K562 (cell line): ENCODE measurements around the gene FRG1. TPM values are rescaled to one million over a fixed set of nuclear protein-coding genes. Genes with fewer than 3 reads are reported as not detected.
A peak's percentile ranks its signal among the peaks of the same experiment; 100 is the strongest.

Experiments
- ADNP ChIP-seq: fragments of 200-800 bp; sonication (Bioruptor generic); IDR thresholded peaks from 2 replicates; pipeline ENCODE4 v1.6.1; 2016; ENCODE audit warnings: missing genetic modification characterization, missing compliant biosample characterization
- CBFA2T3 ChIP-seq: fragments of 450-650 bp; IDR thresholded peaks from 2 replicates; pipeline ENCODE4 v1.6.1; 2017
- CC2D1A ChIP-seq: fragments of 450-650 bp; IDR thresholded peaks from 2 replicates; pipeline ENCODE4 v1.6.1; 2017; ENCODE audit warnings: mild to moderate bottlenecking
- CHD1 ChIP-seq: fragments of 200-600 bp; sonication (generic); IDR thresholded peaks from one replicate; pipeline ENCODE4 v1.6.1; 2012; ENCODE audit warnings: mild to moderate bottlenecking, moderate library complexity, low read length, inconsistent platforms
- CXXC5 ChIP-seq: fragments of 250-450 bp; sonication (Bioruptor Pico); IDR thresholded peaks from 2 replicates; pipeline ENCODE4 v1.8.0; 2022; ENCODE audit warnings: inconsistent platforms, mild to moderate bottlenecking, moderate library complexity
- EP400 ChIP-seq: fragments of 450-650 bp; IDR thresholded peaks from 2 replicates; pipeline ENCODE4 v1.6.1; 2017; ENCODE audit warnings: antibody characterized with exemption, mild to moderate bottlenecking, moderate library complexity
- FUS ChIP-seq: fragments of 200-400 bp; formaldehyde crosslinking; optimal IDR thresholded peaks from 2 replicates; pipeline ENCODE3; 2017; ENCODE audit warnings: low read depth, low read length
- HOXB6 ChIP-seq: fragments of 250-450 bp; sonication (Bioruptor Pico); IDR thresholded peaks from 2 replicates; pipeline ENCODE4 v1.5.1; 2022; ENCODE audit warnings: mild to moderate bottlenecking, borderline replicate concordance
- KAT8 ChIP-seq: fragments of 450-650 bp; IDR thresholded peaks from 2 replicates; pipeline ENCODE4 v1.6.1; 2016; ENCODE audit warnings: low read depth, mild to moderate bottlenecking
- NELFE ChIP-seq: IDR thresholded peaks from 2 replicates; pipeline ENCODE4 v1.6.1; 2011; ENCODE audit warnings: mild to moderate bottlenecking; ENCODE audit not compliant: insufficient read depth, insufficient read length
- NFIC ChIP-seq: fragments of 450-650 bp; IDR thresholded peaks from 2 replicates; pipeline ENCODE4 v1.6.1; 2017; ENCODE audit warnings: mild to moderate bottlenecking, inconsistent platforms
- NFIX ChIP-seq: fragments of 250-450 bp; sonication (Bioruptor Pico); IDR thresholded peaks from 2 replicates; pipeline ENCODE4 v1.4.0; 2020; ENCODE audit warnings: low read depth, mild to moderate bottlenecking, moderate library complexity
- RBM25 ChIP-seq: fragments of 200-400 bp; formaldehyde crosslinking; IDR thresholded peaks from 2 replicates; pipeline ENCODE4 v1.6.1; 2018; ENCODE audit warnings: low read length, low read depth, moderate library complexity; ENCODE audit not compliant: severe bottlenecking
- ZBTB8A ChIP-seq: fragments of 450-650 bp; IDR thresholded peaks from 2 replicates; pipeline ENCODE4 v1.6.1; 2018; ENCODE audit warnings: mild to moderate bottlenecking, moderate library complexity; ENCODE audit not compliant: partially characterized antibody
- ZKSCAN1 ChIP-seq: fragments of 150-350 bp; IDR thresholded peaks from 2 replicates; pipeline ENCODE4 v1.6.1; 2016; ENCODE audit warnings: low read depth, low read length
- ZNF212 ChIP-seq: fragments of 450-650 bp; formaldehyde crosslinking; IDR thresholded peaks from 2 replicates; pipeline ENCODE4 v1.4.0; 2020; ENCODE audit warnings: mild to moderate bottlenecking
- ZNF274 ChIP-seq: IDR thresholded peaks from 2 replicates; pipeline ENCODE4 v1.6.1; 2011; ENCODE audit warnings: low read depth, mild to moderate bottlenecking, low read length, moderate library complexity, borderline replicate concordance
- polyA plus RNA-seq, 8 experiments: library from polyadenylated mRNA; depleted of rRNA in 4 of 8; stranded (reverse) in 5 of 8; unstranded in 3 of 8; fragments of >200 nt; fragmentation: Nextera tagmentation in 2 of 8; fragmentation: Illumina TruSeq in 1 of 8; extraction: Ambion mirVana in 2 of 8; extraction: Trizol in 1 of 8; gene quantifications; 2 replicates each; pipeline versions ENCODE4 v1.2.1 to v1.2.3, GENCODE V29; 2011 to 2014; ENCODE audit warnings: inconsistent platforms in 1 of 8, missing spikeins in 1 of 8
- total RNA-seq, 7 experiments: library from RNA; depleted of rRNA in 6 of 7; stranded (reverse); fragments of >200 nt in 6 of 7; fragmentation: Illumina TruSeq in 2 of 7; extraction: Trizol in 2 of 7; gene quantifications; 2 replicates each; pipeline versions ENCODE4 v1.2.1 to v1.2.3, GENCODE V29; 2011 to 2021; ENCODE audit warnings: low replicate concordance in 1 of 7
- TF ChIP-seq, protein P1 (sequence below): fragments of 450-650 bp; IDR thresholded peaks from 2 replicates; pipeline ENCODE4 v1.7.0; 2016; ENCODE audit warnings: borderline replicate concordance
- TF ChIP-seq, protein P2 (sequence below): conservative IDR thresholded peaks from 2 replicates; pipeline ENCODE4 v1.6.1; 2011; ENCODE audit warnings: low read depth, mild to moderate bottlenecking, low read length; ENCODE audit not compliant: control insufficient read depth
- TF ChIP-seq, protein P3 (sequence below): fragments of 200-800 bp; sonication (Bioruptor generic); IDR thresholded peaks from 2 replicates; pipeline ENCODE4 v1.6.1; 2017; ENCODE audit warnings: missing genetic modification characterization, missing compliant biosample characterization
- TF ChIP-seq, protein P4 (sequence below): sonication (generic); IDR thresholded peaks from 2 replicates; pipeline ENCODE4 v1.6.1; 2016
- TF ChIP-seq, protein P5 (sequence below): sonication (generic); formaldehyde crosslinking; IDR thresholded peaks from 2 replicates; pipeline ENCODE4 v1.8.1; 2023; ENCODE audit warnings: mild to moderate bottlenecking, missing genetic modification reagents, moderate library complexity

Gene FRG1
- total and polyA plus RNA-seq, 9 of the 15 experiments (the other 6 are each of a cell fraction or from before 2014, with no cell fraction given), result 36.4 to 203 (median 112) TPM

DNA sequence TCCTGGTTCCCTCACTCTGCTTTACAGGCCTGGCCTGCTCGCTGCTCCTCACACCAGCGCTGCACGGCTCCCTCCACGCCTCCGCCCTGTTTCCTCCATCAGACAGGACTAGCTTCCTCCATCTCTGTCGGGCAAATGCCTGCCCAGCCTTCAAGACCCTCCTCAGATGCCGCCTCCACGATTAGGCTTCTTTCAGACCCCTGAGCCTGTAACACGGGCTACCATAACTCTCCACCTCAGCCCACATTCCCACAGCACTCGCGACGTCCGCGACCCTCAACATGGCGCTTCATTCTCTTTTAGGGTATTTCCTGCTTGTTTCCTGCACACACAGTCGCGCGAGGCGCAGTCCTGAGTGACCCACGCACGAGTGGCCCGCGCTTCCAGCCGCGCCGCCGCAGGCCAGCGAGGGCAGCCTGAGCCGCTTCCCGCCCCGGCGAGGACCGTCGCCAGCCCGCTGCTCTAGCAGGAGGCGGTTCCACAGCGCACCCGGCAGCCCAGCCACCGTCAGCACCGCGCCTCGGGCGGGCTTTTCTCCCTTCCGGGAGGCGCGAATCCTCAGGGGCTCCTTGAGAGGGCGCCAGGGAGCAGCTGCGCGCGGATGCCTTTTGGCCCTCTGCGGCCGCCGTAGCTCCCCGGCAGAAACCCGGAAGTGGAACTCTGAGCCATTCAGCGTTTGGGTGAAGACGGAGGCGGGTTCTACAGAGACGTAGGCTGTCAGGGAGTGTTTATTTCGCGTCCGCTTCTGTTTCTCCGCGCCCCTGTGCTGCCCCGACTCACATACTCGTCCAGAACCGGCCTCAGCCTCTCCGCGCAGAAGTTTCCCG, at the start of gene FRG1 (continued):
- TF ChIP-seq, protein P1, sequence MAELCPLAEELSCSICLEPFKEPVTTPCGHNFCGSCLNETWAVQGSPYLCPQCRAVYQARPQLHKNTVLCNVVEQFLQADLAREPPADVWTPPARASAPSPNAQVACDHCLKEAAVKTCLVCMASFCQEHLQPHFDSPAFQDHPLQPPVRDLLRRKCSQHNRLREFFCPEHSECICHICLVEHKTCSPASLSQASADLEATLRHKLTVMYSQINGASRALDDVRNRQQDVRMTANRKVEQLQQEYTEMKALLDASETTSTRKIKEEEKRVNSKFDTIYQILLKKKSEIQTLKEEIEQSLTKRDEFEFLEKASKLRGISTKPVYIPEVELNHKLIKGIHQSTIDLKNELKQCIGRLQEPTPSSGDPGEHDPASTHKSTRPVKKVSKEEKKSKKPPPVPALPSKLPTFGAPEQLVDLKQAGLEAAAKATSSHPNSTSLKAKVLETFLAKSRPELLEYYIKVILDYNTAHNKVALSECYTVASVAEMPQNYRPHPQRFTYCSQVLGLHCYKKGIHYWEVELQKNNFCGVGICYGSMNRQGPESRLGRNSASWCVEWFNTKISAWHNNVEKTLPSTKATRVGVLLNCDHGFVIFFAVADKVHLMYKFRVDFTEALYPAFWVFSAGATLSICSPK, result no peak
- no peak for TF ChIP-seq ZNF274
- no peak for TF ChIP-seq CBFA2T3
- TF ChIP-seq CC2D1A, result peak; percentile 86; the same call in 1 of the 2 replicates
- no peak for TF ChIP-seq ADNP (tag)
- TF ChIP-seq RBM25, result peak; percentile 9
- TF ChIP-seq, protein P2, sequence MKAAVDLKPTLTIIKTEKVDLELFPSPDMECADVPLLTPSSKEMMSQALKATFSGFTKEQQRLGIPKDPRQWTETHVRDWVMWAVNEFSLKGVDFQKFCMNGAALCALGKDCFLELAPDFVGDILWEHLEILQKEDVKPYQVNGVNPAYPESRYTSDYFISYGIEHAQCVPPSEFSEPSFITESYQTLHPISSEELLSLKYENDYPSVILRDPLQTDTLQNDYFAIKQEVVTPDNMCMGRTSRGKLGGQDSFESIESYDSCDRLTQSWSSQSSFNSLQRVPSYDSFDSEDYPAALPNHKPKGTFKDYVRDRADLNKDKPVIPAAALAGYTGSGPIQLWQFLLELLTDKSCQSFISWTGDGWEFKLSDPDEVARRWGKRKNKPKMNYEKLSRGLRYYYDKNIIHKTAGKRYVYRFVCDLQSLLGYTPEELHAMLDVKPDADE, result peak; percentile 52; the same call in 1 of the 2 replicates
- no peak for TF ChIP-seq FUS
- no peak for TF ChIP-seq ZNF212 (CRISPR knock-in tag)
- TF ChIP-seq ZKSCAN1, result no peak
- no peak for TF ChIP-seq HOXB6 (CRISPR knock-in tag)
- TF ChIP-seq EP400, result peak; percentile 84
- TF ChIP-seq, protein P3, sequence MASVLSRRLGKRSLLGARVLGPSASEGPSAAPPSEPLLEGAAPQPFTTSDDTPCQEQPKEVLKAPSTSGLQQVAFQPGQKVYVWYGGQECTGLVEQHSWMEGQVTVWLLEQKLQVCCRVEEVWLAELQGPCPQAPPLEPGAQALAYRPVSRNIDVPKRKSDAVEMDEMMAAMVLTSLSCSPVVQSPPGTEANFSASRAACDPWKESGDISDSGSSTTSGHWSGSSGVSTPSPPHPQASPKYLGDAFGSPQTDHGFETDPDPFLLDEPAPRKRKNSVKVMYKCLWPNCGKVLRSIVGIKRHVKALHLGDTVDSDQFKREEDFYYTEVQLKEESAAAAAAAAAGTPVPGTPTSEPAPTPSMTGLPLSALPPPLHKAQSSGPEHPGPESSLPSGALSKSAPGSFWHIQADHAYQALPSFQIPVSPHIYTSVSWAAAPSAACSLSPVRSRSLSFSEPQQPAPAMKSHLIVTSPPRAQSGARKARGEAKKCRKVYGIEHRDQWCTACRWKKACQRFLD (CRISPR knock-in tag), result peak; percentile 47; the same call in 1 of the 2 replicates
- peak; percentile 64 for TF ChIP-seq NFIC
- TF ChIP-seq, protein P4, sequence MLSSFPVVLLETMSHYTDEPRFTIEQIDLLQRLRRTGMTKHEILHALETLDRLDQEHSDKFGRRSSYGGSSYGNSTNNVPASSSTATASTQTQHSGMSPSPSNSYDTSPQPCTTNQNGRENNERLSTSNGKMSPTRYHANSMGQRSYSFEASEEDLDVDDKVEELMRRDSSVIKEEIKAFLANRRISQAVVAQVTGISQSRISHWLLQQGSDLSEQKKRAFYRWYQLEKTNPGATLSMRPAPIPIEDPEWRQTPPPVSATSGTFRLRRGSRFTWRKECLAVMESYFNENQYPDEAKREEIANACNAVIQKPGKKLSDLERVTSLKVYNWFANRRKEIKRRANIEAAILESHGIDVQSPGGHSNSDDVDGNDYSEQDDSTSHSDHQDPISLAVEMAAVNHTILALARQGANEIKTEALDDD, result no peak
- TF ChIP-seq, protein P5, sequence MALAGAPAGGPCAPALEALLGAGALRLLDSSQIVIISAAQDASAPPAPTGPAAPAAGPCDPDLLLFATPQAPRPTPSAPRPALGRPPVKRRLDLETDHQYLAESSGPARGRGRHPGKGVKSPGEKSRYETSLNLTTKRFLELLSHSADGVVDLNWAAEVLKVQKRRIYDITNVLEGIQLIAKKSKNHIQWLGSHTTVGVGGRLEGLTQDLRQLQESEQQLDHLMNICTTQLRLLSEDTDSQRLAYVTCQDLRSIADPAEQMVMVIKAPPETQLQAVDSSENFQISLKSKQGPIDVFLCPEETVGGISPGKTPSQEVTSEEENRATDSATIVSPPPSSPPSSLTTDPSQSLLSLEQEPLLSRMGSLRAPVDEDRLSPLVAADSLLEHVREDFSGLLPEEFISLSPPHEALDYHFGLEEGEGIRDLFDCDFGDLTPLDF (CRISPR knock-in tag), result peak; percentile 99
- no peak for TF ChIP-seq NFIX (CRISPR knock-in tag)
- TF ChIP-seq NELFE, result no peak
- no peak for TF ChIP-seq ZBTB8A
- TF ChIP-seq CXXC5 (CRISPR knock-in tag), result peak; percentile 90
- TF ChIP-seq CHD1, result no peak
- TF ChIP-seq KAT8, result no peak
